ENCODE data around the gene ARX. TPM values are rescaled to one million over a fixed set of nuclear protein-coding genes. Genes with fewer than 3 reads are reported as not detected.

The ARX gene
- polyA plus RNA-seq, 3 donors, result not detected

DNA sequence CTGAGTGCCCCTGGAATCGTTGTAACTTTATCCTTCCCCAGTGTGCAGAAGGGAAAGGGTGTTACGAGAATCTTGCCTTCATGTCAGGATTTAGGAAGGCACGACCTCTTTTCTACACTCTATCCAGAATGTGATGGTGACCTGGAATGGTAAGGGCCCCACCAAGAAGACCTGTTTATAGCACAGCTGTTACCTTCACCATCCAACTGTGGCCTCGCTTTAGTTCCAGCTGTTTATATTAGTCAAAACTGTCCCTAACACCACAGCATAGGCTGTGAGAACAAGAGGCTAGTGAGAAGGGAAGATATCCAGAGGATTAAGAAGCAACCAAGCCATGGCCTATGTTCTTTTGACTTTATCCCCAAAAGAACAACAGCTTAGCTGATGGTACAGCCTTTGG is 28.0 kb downstream of the ARX start:
- DNase-seq, result no peak
- H3K4me3 Mint-ChIP-seq, result no peak overlapping the region
- Histone ChIP-seq H3K9me3 (replicated peaks in 1 of 2; ENCODE audit: control insufficient read depth in 1 of 2, insufficient read depth in 1 of 2, low read length in 2 of 2) (no peaks in the 10 kb centered on the region), H2AFZ (ENCODE audit: insufficient read depth, low read depth, low read length, poor library complexity, severe bottlenecking) (no peak overlapping the region), H3K9ac (ENCODE audit: insufficient read depth, low read length, poor library complexity, severe bottlenecking) (no peak overlapping the region), H4K20me1 (ENCODE audit: insufficient read depth, low read length) (no peaks in the 10 kb centered on the region), H3K36me3 (replicated peaks in 1 of 2; ENCODE audit: control insufficient read depth in 1 of 2, insufficient read depth in 2 of 2, low read length in 2 of 2) (no peaks in the 10 kb centered on the region), H3K4me3 (replicated peaks in 1 of 3; ENCODE audit: low read depth in 2 of 3, low read length in 3 of 3) (no peak overlapping the region), H3K27ac (ENCODE audit: low read depth in 1 of 2, low read length in 2 of 2) (no peak overlapping the region), H3K4me1 (ENCODE audit: control insufficient read depth in 1 of 2, insufficient read depth in 2 of 2, low read length in 2 of 2) (no peaks in the 10 kb centered on the region), H3K27me3 (ENCODE audit: control insufficient read depth in 2 of 2, insufficient read depth in 2 of 2, low read length in 2 of 2) (no peaks in the 10 kb centered on the region), H3K4me2 (replicated peaks; ENCODE audit: extremely low read depth, low read length, poor library complexity, severe bottlenecking) (no peak overlapping the region), H3K79me2 (ENCODE audit: insufficient read depth, low read length) (no peaks in the 10 kb centered on the region)
- no peak overlapping the region for H3K27ac Mint-ChIP-seq
- TF ChIP-seq CTCF (IDR thresholded peaks at IDR 0.05), result no peak
- H3K4me1 Mint-ChIP-seq, result no peaks in the 10 kb centered on the region
- H3K9me3 Mint-ChIP-seq, result peaks cover 0 to 4% (median 0%) of the 10 kb centered on the region in 7 donors
- H3K36me3 Mint-ChIP-seq, result peaks cover 4 to 5% of the 10 kb centered on the region in 2 donors
- WGBS (ENCODE audit: insufficient coverage), result no CpG with 5 or more reads among the region's 4 CpGs
- peaks cover 0 to 3% (median 0%) of the 10 kb centered on the region in 3 donors for H3K27me3 Mint-ChIP-seq (ENCODE audit: low read depth in 3 of 3)
- intact Hi-C loops (cut with micrococcal nuclease), result no loop called here

- intact Hi-C loops (cut with micrococcal nuclease), result no loop called here
- no CpG with 5 or more reads among the region's 1 CpG for WGBS (ENCODE audit: insufficient coverage)
- no peak overlapping the region for H3K4me2 ChIP-seq (replicated peaks; ENCODE audit: extremely low read depth, low read length, poor library complexity, severe bottlenecking)
Measured at GRCh38 chrX:24985120-24985519, 30.6 kb downstream of the ARX start.

More at GRCh38 chrX:24985120-24985519, 30.6 kb downstream of the ARX start:
- no peak for DNase-seq
- H3K79me2 ChIP-seq (ENCODE audit: insufficient read depth, low read length), result no peaks in the 10 kb centered on the region
- H3K4me3 Mint-ChIP-seq, result no peak overlapping the region
- no peak overlapping the region for H3K27ac ChIP-seq (ENCODE audit: low read depth in 1 of 2, low read length in 2 of 2)
- no peak for TF ChIP-seq CTCF (IDR thresholded peaks at IDR 0.05)
- H2AFZ ChIP-seq (ENCODE audit: insufficient read depth, low read depth, low read length, poor library complexity, severe bottlenecking), result no peak overlapping the region
- peaks cover 0 to 5% of the 10 kb centered on the region in 2 donors for H3K36me3 Mint-ChIP-seq
- no peaks in the 10 kb centered on the region for H3K27me3 ChIP-seq (ENCODE audit: control insufficient read depth in 2 of 2, insufficient read depth in 2 of 2, low read length in 2 of 2)
- peaks cover 0 to 1% (median 0%) of the 10 kb centered on the region in 3 donors for H3K27me3 Mint-ChIP-seq (ENCODE audit: low read depth in 3 of 3)
- H3K27ac Mint-ChIP-seq, result no peak overlapping the region
- H3K4me1 ChIP-seq (ENCODE audit: control insufficient read depth in 1 of 2, insufficient read depth in 2 of 2, low read length in 2 of 2), result no peaks in the 10 kb centered on the region
- H4K20me1 ChIP-seq (ENCODE audit: insufficient read depth, low read length), result no peaks in the 10 kb centered on the region
- H3K4me1 Mint-ChIP-seq, result no peaks in the 10 kb centered on the region
- H3K36me3 ChIP-seq (replicated peaks in 1 of 2; ENCODE audit: control insufficient read depth in 1 of 2, insufficient read depth in 2 of 2, low read length in 2 of 2), result no peaks in the 10 kb centered on the region
- no peaks in the 10 kb centered on the region for H3K9me3 ChIP-seq (replicated peaks in 1 of 2; ENCODE audit: control insufficient read depth in 1 of 2, insufficient read depth in 1 of 2, low read length in 2 of 2)
- H3K9me3 Mint-ChIP-seq, result peaks cover 0 to 4% (median 0%) of the 10 kb centered on the region in 7 donors
- H3K4me3 ChIP-seq (replicated peaks in 1 of 3; ENCODE audit: low read depth in 2 of 3, low read length in 3 of 3), result no peak overlapping the region
- no peak overlapping the region for H3K9ac ChIP-seq (ENCODE audit: insufficient read depth, low read length, poor library complexity, severe bottlenecking)

Data from CD14-positive monocyte (primary cell).